ENCODE measurements around the gene RNF225.

Gene RNF225

GRCh38 chr19:58382997-58383603 is 12.4 kb upstream of the RNF225 start:
- Histone ChIP-seq H3K27ac (ENCODE audit: low read depth, low read length, poor library complexity, severe bottlenecking) (peak overlapping the region; percentile 63), H3K9me2 (ENCODE audit: low read depth, low read length) (no peaks in the 10 kb centered on the region)

GRCh38 chr19:58385313-58385890 is 10.1 kb upstream of the RNF225 start:
- Histone ChIP-seq H3K79me2 (ENCODE audit: insufficient read depth, low read length) (peaks cover 21% of the 10 kb centered on the region), H3K27me3 (ENCODE audit: insufficient read depth, low read length) (no peaks in the 10 kb centered on the region), H3K36me3 (ENCODE audit: insufficient read depth, low read length) (peaks cover 29% of the 10 kb centered on the region), H4K20me1 (ENCODE audit: insufficient read depth, low read length) (no peaks in the 10 kb centered on the region), H3K4me3 (ENCODE audit: low read depth, low read length, poor library complexity, severe bottlenecking) (peak overlapping the region; percentile 98), H3K9me2 (ENCODE audit: low read depth, low read length) (no peaks in the 10 kb centered on the region), H2AFZ (ENCODE audit: low read length) (no peak overlapping the region), H3K9me3 (ENCODE audit: low read length) (no peaks in the 10 kb centered on the region), H3K9ac (ENCODE audit: low read length) (peak overlapping the region; percentile 89), H3K4me2 (ENCODE audit: low read length) (peak overlapping the region; percentile 68), H3K4me1 (ENCODE audit: insufficient read depth, low read length, severe bottlenecking) (peaks cover 49% of the 10 kb centered on the region), H3K27ac (ENCODE audit: low read depth, low read length, poor library complexity, severe bottlenecking) (peak overlapping the region; percentile 88), H3F3A (ENCODE audit: insufficient read depth, low read length) (0 out of 2 replicates have a peak, but pooled peaks cover 4% of the 10 kb centered on the region)
- TF ChIP-seq CTCF (IDR thresholded peaks at IDR 0.05; ENCODE audit: low read length) (no peak), EZH2 (IDR thresholded peaks at IDR 0.05; ENCODE audit: borderline replicate concordance, low read length) (no peak)

More at GRCh38 chr19:58382997-58383603, 12.4 kb upstream of the RNF225 start:
- peak overlapping the region; percentile 91; the same call in 1 of the 2 replicates for H3K4me2 ChIP-seq (ENCODE audit: low read length)
- H3K36me3 ChIP-seq (ENCODE audit: insufficient read depth, low read length), result peaks cover 8% of the 10 kb centered on the region
- H2AFZ ChIP-seq (ENCODE audit: low read length), result no peak overlapping the region
- peak overlapping the region; percentile 18; the same call in 1 of the 2 replicates for H3K9ac ChIP-seq (ENCODE audit: low read length)
- H3F3A ChIP-seq (ENCODE audit: insufficient read depth, low read length), result no peaks in the 10 kb centered on the region
- H4K20me1 ChIP-seq (ENCODE audit: insufficient read depth, low read length), result no peaks in the 10 kb centered on the region
- H3K4me1 ChIP-seq (ENCODE audit: insufficient read depth, low read length, severe bottlenecking), result peaks cover 51% of the 10 kb centered on the region
- no peaks in the 10 kb centered on the region for H3K27me3 ChIP-seq (ENCODE audit: insufficient read depth, low read length)
- no peaks in the 10 kb centered on the region for H3K9me3 ChIP-seq (ENCODE audit: low read length)
- TF ChIP-seq EZH2 (IDR thresholded peaks at IDR 0.05; ENCODE audit: borderline replicate concordance, low read length), result no peak
- TF ChIP-seq CTCF (IDR thresholded peaks at IDR 0.05; ENCODE audit: low read length), result no peak
- peaks cover 10% of the 10 kb centered on the region for H3K79me2 ChIP-seq (ENCODE audit: insufficient read depth, low read length)
- no peak overlapping the region for H3K4me3 ChIP-seq (ENCODE audit: low read depth, low read length, poor library complexity, severe bottlenecking)

- no peaks in the 10 kb centered on the region for H4K20me1 ChIP-seq (ENCODE audit: insufficient read depth, low read length)
- H3K9ac ChIP-seq (ENCODE audit: low read length), result peak overlapping the region; percentile 89
- H3K9me2 ChIP-seq (ENCODE audit: low read depth, low read length), result no peaks in the 10 kb centered on the region
- peaks cover 21% of the 10 kb centered on the region for H3K79me2 ChIP-seq (ENCODE audit: insufficient read depth, low read length)
- no peaks in the 10 kb centered on the region for H3K27me3 ChIP-seq (ENCODE audit: insufficient read depth, low read length)
- peak overlapping the region; percentile 88 for H3K27ac ChIP-seq (ENCODE audit: low read depth, low read length, poor library complexity, severe bottlenecking)
- TF ChIP-seq CTCF (IDR thresholded peaks at IDR 0.05; ENCODE audit: low read length), result no peak
- TF ChIP-seq EZH2 (IDR thresholded peaks at IDR 0.05; ENCODE audit: borderline replicate concordance, low read length), result no peak
- H3K36me3 ChIP-seq (ENCODE audit: insufficient read depth, low read length), result peaks cover 35% of the 10 kb centered on the region
- peaks cover 53% of the 10 kb centered on the region for H3K4me1 ChIP-seq (ENCODE audit: insufficient read depth, low read length, severe bottlenecking)
- H3K9me3 ChIP-seq (ENCODE audit: low read length), result no peaks in the 10 kb centered on the region
- 0 out of 2 replicates have a peak, but pooled peaks cover 4% of the 10 kb centered on the region for H3F3A ChIP-seq (ENCODE audit: insufficient read depth, low read length)
- peak overlapping the region; percentile 68 for H3K4me2 ChIP-seq (ENCODE audit: low read length)
- H3K4me3 ChIP-seq (ENCODE audit: low read depth, low read length, poor library complexity, severe bottlenecking), result peak overlapping the region; percentile 98
- H2AFZ ChIP-seq (ENCODE audit: low read length), result no peak overlapping the region
Measured at GRCh38 chr19:58385891-58386575, 9.4 kb upstream of the RNF225 start.
